HepG2 (cell line): ENCODE data around the gene TCOF1. TPM values are rescaled to one million over a fixed set of nuclear protein-coding genes. Genes with fewer than 3 reads are reported as not detected.

Experiments used
- AHDC1 ChIP-seq: sonication (generic); formaldehyde crosslinking; IDR thresholded peaks from 2 replicates; pipeline ENCODE4 v1.5.1; 2020; ENCODE audit warnings: mild to moderate bottlenecking, missing genetic modification reagents, borderline replicate concordance
- DBP ChIP-seq: sonication (generic); formaldehyde crosslinking; IDR thresholded peaks from 2 replicates; pipeline ENCODE4 v1.4.0; 2020; ENCODE audit warnings: missing genetic modification reagents; ENCODE audit errors: not compliant biosample characterization
- FOXK1 ChIP-seq: sonication (generic); formaldehyde crosslinking; IDR thresholded peaks from 2 replicates; pipeline ENCODE4 v1.4.0; 2020; ENCODE audit warnings: low read depth, missing genetic modification reagents, borderline replicate concordance
- HDAC1 ChIP-seq: sonication (generic); formaldehyde crosslinking; IDR thresholded peaks from 2 replicates; pipeline ENCODE4 v1.5.1; 2020; ENCODE audit warnings: mild to moderate bottlenecking, missing genetic modification reagents
- POGZ ChIP-seq: sonication (generic); formaldehyde crosslinking; IDR thresholded peaks from 2 replicates; pipeline ENCODE4 v1.4.0; 2020; ENCODE audit warnings: mild to moderate bottlenecking, missing genetic modification reagents
- TBP ChIP-seq: sonication (generic); formaldehyde crosslinking; IDR thresholded peaks from 2 replicates; pipeline ENCODE4 v1.5.0; 2020; ENCODE audit warnings: missing genetic modification reagents
- ZHX2 ChIP-seq, 2 experiments: sonication (generic) in 1 of 2; formaldehyde crosslinking in 1 of 2; IDR thresholded peaks; 2 replicates each; pipeline versions ENCODE4 v1.6.1 to v1.9.0; 2014 to 2022; ENCODE audit warnings: antibody characterized with exemption in 1 of 2, borderline replicate concordance in 1 of 2, inconsistent platforms in 1 of 2, low read depth in 1 of 2, missing genetic modification reagents in 1 of 2
- ZNF790 ChIP-seq: sonication (generic); formaldehyde crosslinking; IDR thresholded peaks from 2 replicates; pipeline ENCODE4 v1.8.0; 2022; ENCODE audit warnings: missing genetic modification reagents, mild to moderate bottlenecking, borderline replicate concordance
- ZSCAN30 ChIP-seq: sonication (generic); formaldehyde crosslinking; IDR thresholded peaks from 2 replicates; pipeline ENCODE4 v1.5.0; 2020; ENCODE audit warnings: mild to moderate bottlenecking, missing genetic modification reagents
- ZSCAN5A ChIP-seq: sonication (generic); formaldehyde crosslinking; IDR thresholded peaks from 2 replicates; pipeline ENCODE4 v1.8.0; 2022; ENCODE audit warnings: mild to moderate bottlenecking, missing genetic modification reagents, borderline replicate concordance
- polyA plus RNA-seq, 8 experiments: library from polyadenylated mRNA; depleted of rRNA in 3 of 8; stranded (reverse) in 7 of 8; unstranded in 1 of 8; fragments of >200 nt; fragmentation: Illumina TruSeq in 4 of 8; extraction: Trizol in 4 of 8; gene quantifications; 2 replicates each; pipeline versions ENCODE4 v1.2.1 to v1.2.3, GENCODE V29; 2011 to 2016; ENCODE audit warnings: low read depth in 4 of 8, missing spikeins in 1 of 8, mixed read lengths in 1 of 8; ENCODE audit not compliant: insufficient read depth in 1 of 8
- total RNA-seq, 5 experiments: library from RNA; depleted of rRNA; stranded (reverse); fragments of >200 nt; fragmentation: Illumina TruSeq; extraction: Trizol; gene quantifications; 2 replicates each; pipeline ENCODE4 v1.2.3, GENCODE V29; 2016; ENCODE audit warnings: low read depth in 1 of 5
- TF ChIP-seq, protein P1 (sequence below): sonication (generic); formaldehyde crosslinking; IDR thresholded peaks from 2 replicates; pipeline ENCODE4 v1.5.1; 2020; ENCODE audit warnings: missing genetic modification reagents, mild to moderate bottlenecking, borderline replicate concordance

Gene TCOF1
- total and polyA plus RNA-seq, 2 of the 13 experiments (the other 11 are each of a cell fraction or from before 2014, with no cell fraction given), result 10.1 to 41.6 TPM

- TF ChIP-seq ZHX2 (IDR thresholded peaks at IDR 0.05; ENCODE audit: low read depth) (no peak), ZHX2 (CRISPR knock-in tag; IDR thresholded peaks at IDR 0.05; ENCODE audit: borderline replicate concordance) (no peak), HDAC1 (no peak; the same call in 1 of the 2 replicates), ZSCAN30 (CRISPR knock-in tag) (no peak), DBP (CRISPR knock-in tag) (no peak), TBP (CRISPR knock-in tag) (no peak), ZSCAN5A (CRISPR knock-in tag) (no peak), POGZ (CRISPR knock-in tag) (peak; percentile 5; the same call in 1 of the 2 replicates), AHDC1 (CRISPR knock-in tag) (peak; percentile 58; the same call in 1 of the 2 replicates), ZNF790 (no peak), FOXK1 (CRISPR knock-in tag) (no peak)
- TF ChIP-seq, protein P1, sequence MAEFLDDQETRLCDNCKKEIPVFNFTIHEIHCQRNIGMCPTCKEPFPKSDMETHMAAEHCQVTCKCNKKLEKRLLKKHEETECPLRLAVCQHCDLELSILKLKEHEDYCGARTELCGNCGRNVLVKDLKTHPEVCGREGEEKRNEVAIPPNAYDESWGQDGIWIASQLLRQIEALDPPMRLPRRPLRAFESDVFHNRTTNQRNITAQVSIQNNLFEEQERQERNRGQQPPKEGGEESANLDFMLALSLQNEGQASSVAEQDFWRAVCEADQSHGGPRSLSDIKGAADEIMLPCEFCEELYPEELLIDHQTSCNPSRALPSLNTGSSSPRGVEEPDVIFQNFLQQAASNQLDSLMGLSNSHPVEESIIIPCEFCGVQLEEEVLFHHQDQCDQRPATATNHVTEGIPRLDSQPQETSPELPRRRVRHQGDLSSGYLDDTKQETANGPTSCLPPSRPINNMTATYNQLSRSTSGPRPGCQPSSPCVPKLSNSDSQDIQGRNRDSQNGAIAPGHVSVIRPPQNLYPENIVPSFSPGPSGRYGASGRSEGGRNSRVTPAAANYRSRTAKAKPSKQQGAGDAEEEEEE, result no peak; the same call in 1 of the 2 replicates
Observed at GRCh38 chr5:150428106-150428876, 70.8 kb downstream of the TCOF1 start (continued).
